22Rv1 (cell line): ENCODE measurements around the gene PNMA5.
A peak's percentile ranks its signal among the peaks of the same experiment; 100 is the strongest.
"Not testable (repeated sequence)": the region's sequence is repeated elsewhere in the genome, so short reads cannot be mapped to it uniquely, and the experiment has no call there.

Source experiments
- H3K27ac ChIP-seq: fragments of 450-650 bp; 2 replicates; pipeline ENCODE4 v1.5.1; 2017
- CTCF ChIP-seq: fragments of 450-650 bp; IDR thresholded peaks from 2 replicates; pipeline ENCODE4 v1.5.1; 2017; ENCODE audit warnings: mild to moderate bottlenecking
- ZFX ChIP-seq: fragments of 450-650 bp; IDR thresholded peaks from 2 replicates; pipeline ENCODE4 v1.6.1; 2017; ENCODE audit warnings: antibody characterized with exemption, borderline replicate concordance

The PNMA5 gene

GRCh38 chrX:152988536-152989291, 5.2 kb downstream of the PNMA5 start:
- TF ChIP-seq ZFX = no peak
- TF ChIP-seq CTCF = no peak
- H3K27ac ChIP-seq = no peak overlapping the region

- H3K27ac ChIP-seq = no peak overlapping the region
Measured at GRCh38 chrX:152987801-152988200, 6.1 kb downstream of the PNMA5 start.

GRCh38 chrX:152987156-152987555, 6.8 kb downstream of the PNMA5 start:
- not testable (repeated sequence) for H3K27ac ChIP-seq

More at GRCh38 chrX:152987801-152988200, 6.1 kb downstream of the PNMA5 start:
- no peak for TF ChIP-seq ZFX
- no peak for TF ChIP-seq CTCF

- not testable (repeated sequence) for H3K27ac ChIP-seq
Measured at GRCh38 chrX:152985383-152985782, 8.5 kb downstream of the PNMA5 start.

- H3K27ac ChIP-seq = no peak overlapping the region
- no peak for TF ChIP-seq CTCF
- no peak for TF ChIP-seq ZFX
Measured at GRCh38 chrX:152968193-152968592, 25.7 kb downstream of the PNMA5 start.

- TF ChIP-seq CTCF (no peak), ZFX (no peak)
Measured at GRCh38 chrX:152960115-152960514, 33.8 kb downstream of the PNMA5 start.

GRCh38 chrX:152959626-152960025, 34.3 kb downstream of the PNMA5 start:
- TF ChIP-seq CTCF (no peak), ZFX (no peak)
- H3K27ac ChIP-seq = no peak overlapping the region

More at GRCh38 chrX:152960115-152960514, 33.8 kb downstream of the PNMA5 start:
- H3K27ac ChIP-seq = no peak overlapping the region

DNA sequence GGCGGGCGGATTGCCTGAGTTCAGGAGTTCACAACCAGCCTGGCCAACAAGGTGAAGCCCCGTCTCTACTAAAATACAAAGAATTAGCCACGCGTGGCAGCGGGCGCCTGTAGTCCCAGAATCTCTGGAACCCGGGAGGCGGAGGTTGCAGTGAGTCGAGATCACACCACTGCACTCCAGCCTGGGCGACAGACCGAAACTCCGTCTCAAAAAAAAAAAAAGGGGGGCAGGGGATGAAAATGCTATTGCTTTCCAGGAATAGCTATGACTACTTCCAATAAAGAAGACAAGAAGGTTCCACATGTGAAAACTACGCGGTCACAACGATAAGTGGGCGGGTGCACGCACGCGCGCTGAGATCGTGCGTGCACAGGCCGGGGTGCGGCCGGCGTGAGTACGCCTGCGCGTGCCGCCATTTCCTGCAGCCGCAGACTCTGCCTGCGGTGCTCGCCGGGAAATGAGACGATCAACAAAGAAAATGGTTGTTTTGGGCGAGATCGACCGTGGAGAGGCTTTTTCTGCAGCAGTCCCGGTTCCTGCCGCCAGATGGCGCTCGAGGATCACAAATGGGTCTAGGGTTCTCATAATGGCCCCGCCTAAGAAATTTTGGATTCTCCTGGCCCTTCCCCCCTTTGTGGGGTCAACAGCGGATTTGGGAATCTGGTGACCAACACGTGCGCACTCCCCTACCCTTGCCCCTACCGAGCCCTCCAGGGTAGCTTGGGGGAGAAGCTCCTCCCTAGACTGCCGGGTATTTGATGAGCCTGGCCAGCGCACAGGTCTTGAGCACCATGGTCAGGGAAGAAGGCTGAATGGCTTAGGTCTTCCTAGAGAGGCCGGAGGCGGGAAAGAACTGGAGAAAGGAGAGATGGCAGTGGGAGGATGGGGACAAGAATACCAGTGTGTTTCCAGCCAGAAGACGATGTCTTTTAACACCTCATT, 35.1 kb downstream of the PNMA5 start:
- peak overlapping the region; percentile 63 for H3K27ac ChIP-seq
- TF ChIP-seq ZFX (no peak), CTCF (peak; percentile 64)
